ENCODE measurements around the gene POU6F2. TPM values are rescaled to one million over a fixed set of nuclear protein-coding genes. Genes with fewer than 3 reads are reported as not detected.

POU6F2 gene
- polyA plus RNA-seq, 2 donors = 0.08 to 0.12 TPM

GRCh38 chr7:39098506-39098905, 120.8 kb downstream of the POU6F2 start:
- 84 to 87% methylated on average over 3 of the region's 3 CpGs for WGBS, 2 donors
- H3K36me3 ChIP-seq (ENCODE audit: control insufficient read depth in 2 of 2, insufficient read depth in 2 of 2, low read length in 1 of 2) = no peaks in the 10 kb centered on the region
- H3K27ac ChIP-seq (ENCODE audit: low read depth in 2 of 2, low read length in 1 of 2) = no peak overlapping the region

DNA sequence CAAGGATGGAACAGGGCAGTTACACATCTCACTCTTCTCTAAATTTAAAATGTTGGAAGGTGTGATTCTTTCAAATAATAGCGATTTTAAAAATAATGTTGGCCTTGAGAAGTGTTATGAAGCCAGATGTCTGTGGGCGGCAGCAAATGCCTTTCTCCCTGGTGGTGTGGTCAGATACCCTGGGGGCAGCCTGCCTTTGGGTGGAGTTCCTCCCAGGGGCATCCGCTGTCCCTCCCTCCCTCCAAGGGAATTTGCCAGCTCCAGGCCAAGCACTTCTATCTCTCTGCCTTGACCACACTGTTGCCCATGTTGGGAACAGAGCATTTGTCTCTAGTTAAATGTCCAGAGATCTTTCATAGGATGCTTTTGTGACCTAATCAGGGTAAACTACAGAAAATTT, 121.4 kb downstream of the POU6F2 start:
- Histone ChIP-seq H3K9me3 (ENCODE audit: control insufficient read depth in 2 of 2, insufficient read depth in 1 of 2, low read depth in 1 of 2, low read length in 1 of 2) (no peaks in the 10 kb centered on the region), H3K36me3 (ENCODE audit: control insufficient read depth in 2 of 2, insufficient read depth in 2 of 2, low read length in 1 of 2) (no peaks in the 10 kb centered on the region), H3K4me1 (ENCODE audit: control insufficient read depth in 2 of 2, insufficient read depth in 2 of 2, low read length in 1 of 2) (no peaks in the 10 kb centered on the region), H3K4me3 (ENCODE audit: low read depth in 1 of 2, low read length in 2 of 2) (no peak overlapping the region), H3K27me3 (ENCODE audit: control insufficient read depth in 1 of 2, insufficient read depth in 2 of 2, low read length in 2 of 2) (no peaks in the 10 kb centered on the region), H3K27ac (ENCODE audit: low read depth in 2 of 2, low read length in 1 of 2) (no peak overlapping the region)
- 87 to 94% methylated on average over 3 of the region's 3 CpGs for WGBS, 2 donors

More at GRCh38 chr7:39098506-39098905, 120.8 kb downstream of the POU6F2 start:
- Histone ChIP-seq H3K27me3 (ENCODE audit: control insufficient read depth in 1 of 2, insufficient read depth in 2 of 2, low read length in 2 of 2) (no peaks in the 10 kb centered on the region), H3K9me3 (ENCODE audit: control insufficient read depth in 2 of 2, insufficient read depth in 1 of 2, low read depth in 1 of 2, low read length in 1 of 2) (no peaks in the 10 kb centered on the region), H3K4me3 (ENCODE audit: low read depth in 1 of 2, low read length in 2 of 2) (no peak overlapping the region), H3K4me1 (ENCODE audit: control insufficient read depth in 2 of 2, insufficient read depth in 2 of 2, low read length in 1 of 2) (no peaks in the 10 kb centered on the region)

GRCh38 chr7:39100270-39100669, 122.6 kb downstream of the POU6F2 start:
- no peak overlapping the region for H3K4me3 ChIP-seq (ENCODE audit: low read depth in 1 of 2, low read length in 2 of 2)
- no peaks in the 10 kb centered on the region for H3K4me1 ChIP-seq (ENCODE audit: control insufficient read depth in 2 of 2, insufficient read depth in 2 of 2, low read length in 1 of 2)
- no peaks in the 10 kb centered on the region for H3K27me3 ChIP-seq (ENCODE audit: control insufficient read depth in 1 of 2, insufficient read depth in 2 of 2, low read length in 2 of 2)
- H3K27ac ChIP-seq (ENCODE audit: low read depth in 2 of 2, low read length in 1 of 2) = no peak overlapping the region
- no peaks in the 10 kb centered on the region for H3K36me3 ChIP-seq (ENCODE audit: control insufficient read depth in 2 of 2, insufficient read depth in 2 of 2, low read length in 1 of 2)
- WGBS, 2 donors = 86 to 91% methylated on average over 2 of the region's 2 CpGs
- H3K9me3 ChIP-seq (ENCODE audit: control insufficient read depth in 2 of 2, insufficient read depth in 1 of 2, low read depth in 1 of 2, low read length in 1 of 2) = no peaks in the 10 kb centered on the region

- WGBS, 2 donors = 41 to 42% methylated on average over 2 of the region's 2 CpGs
- no peaks in the 10 kb centered on the region for H3K27me3 ChIP-seq (ENCODE audit: control insufficient read depth in 1 of 2, insufficient read depth in 2 of 2, low read length in 2 of 2)
- H3K4me1 ChIP-seq (ENCODE audit: control insufficient read depth in 2 of 2, insufficient read depth in 2 of 2, low read length in 1 of 2) = no peaks in the 10 kb centered on the region
Observed at GRCh38 chr7:39102234-39102633, 124.5 kb downstream of the POU6F2 start.

DNA sequence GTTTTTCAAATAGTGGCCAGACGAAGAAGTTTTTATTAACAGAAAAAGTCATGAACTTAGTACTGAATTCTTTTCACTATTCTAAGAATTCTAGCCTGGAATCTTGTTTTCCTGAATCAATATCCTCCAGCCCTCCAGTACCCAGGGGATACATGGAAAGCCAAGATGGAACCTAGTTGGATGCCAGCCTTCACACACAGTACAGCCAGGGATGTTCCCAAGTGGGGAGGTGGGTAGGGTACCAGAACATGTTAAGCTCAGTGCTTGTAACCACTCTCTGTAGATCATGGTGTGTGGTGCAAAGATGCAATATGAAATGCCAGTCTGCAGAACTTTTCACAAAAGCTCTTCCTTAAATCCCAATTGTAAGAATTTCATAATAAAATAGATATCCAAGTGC, 128.0 kb downstream of the POU6F2 start:
- H3K4me3 ChIP-seq (ENCODE audit: low read depth in 1 of 2, low read length in 2 of 2) = no peak overlapping the region
- no peaks in the 10 kb centered on the region for H3K36me3 ChIP-seq (ENCODE audit: control insufficient read depth in 2 of 2, insufficient read depth in 2 of 2, low read length in 1 of 2)
- H3K27me3 ChIP-seq (ENCODE audit: control insufficient read depth in 1 of 2, insufficient read depth in 2 of 2, low read length in 2 of 2) = no peaks in the 10 kb centered on the region
- H3K27ac ChIP-seq (ENCODE audit: low read depth in 2 of 2, low read length in 1 of 2) = no peak overlapping the region
- H3K4me1 ChIP-seq (ENCODE audit: control insufficient read depth in 2 of 2, insufficient read depth in 2 of 2, low read length in 1 of 2) = no peaks in the 10 kb centered on the region
- 71 to 87% methylated on average over 1 of the region's 1 CpG for WGBS, 2 donors
- no peaks in the 10 kb centered on the region for H3K9me3 ChIP-seq (ENCODE audit: control insufficient read depth in 2 of 2, insufficient read depth in 1 of 2, low read depth in 1 of 2, low read length in 1 of 2)

More at GRCh38 chr7:39102234-39102633, 124.5 kb downstream of the POU6F2 start:
- Histone ChIP-seq H3K9me3 (ENCODE audit: control insufficient read depth in 2 of 2, insufficient read depth in 1 of 2, low read depth in 1 of 2, low read length in 1 of 2) (no peaks in the 10 kb centered on the region), H3K36me3 (ENCODE audit: control insufficient read depth in 2 of 2, insufficient read depth in 2 of 2, low read length in 1 of 2) (no peaks in the 10 kb centered on the region), H3K4me3 (ENCODE audit: low read depth in 1 of 2, low read length in 2 of 2) (no peak overlapping the region), H3K27ac (ENCODE audit: low read depth in 2 of 2, low read length in 1 of 2) (no peak overlapping the region)

- WGBS, 2 donors = 68 to 69% methylated on average over 3 of the region's 3 CpGs
- H3K9me3 ChIP-seq (ENCODE audit: control insufficient read depth in 2 of 2, insufficient read depth in 1 of 2, low read depth in 1 of 2, low read length in 1 of 2) = no peaks in the 10 kb centered on the region
Observed at GRCh38 chr7:39125846-39126245, 148.1 kb downstream of the POU6F2 start.

GRCh38 chr7:39127058-39127457, 149.3 kb downstream of the POU6F2 start:
- Histone ChIP-seq H3K4me3 (ENCODE audit: low read depth in 1 of 2, low read length in 2 of 2) (no peak overlapping the region), H3K27me3 (ENCODE audit: control insufficient read depth in 1 of 2, insufficient read depth in 2 of 2, low read length in 2 of 2) (no peaks in the 10 kb centered on the region), H3K36me3 (ENCODE audit: control insufficient read depth in 2 of 2, insufficient read depth in 2 of 2, low read length in 1 of 2) (no peaks in the 10 kb centered on the region), H3K27ac (ENCODE audit: low read depth in 2 of 2, low read length in 1 of 2) (no peak overlapping the region), H3K4me1 (ENCODE audit: control insufficient read depth in 2 of 2, insufficient read depth in 2 of 2, low read length in 1 of 2) (no peaks in the 10 kb centered on the region), H3K9me3 (ENCODE audit: control insufficient read depth in 2 of 2, insufficient read depth in 1 of 2, low read depth in 1 of 2, low read length in 1 of 2) (no peaks in the 10 kb centered on the region)
- WGBS, 2 donors = 55 to 63% methylated on average over 3 of the region's 3 CpGs

More at GRCh38 chr7:39125846-39126245, 148.1 kb downstream of the POU6F2 start:
- H3K27me3 ChIP-seq (ENCODE audit: control insufficient read depth in 1 of 2, insufficient read depth in 2 of 2, low read length in 2 of 2) = no peaks in the 10 kb centered on the region
- H3K36me3 ChIP-seq (ENCODE audit: control insufficient read depth in 2 of 2, insufficient read depth in 2 of 2, low read length in 1 of 2) = no peaks in the 10 kb centered on the region
- no peak overlapping the region for H3K27ac ChIP-seq (ENCODE audit: low read depth in 2 of 2, low read length in 1 of 2)
- no peak overlapping the region for H3K4me3 ChIP-seq (ENCODE audit: low read depth in 1 of 2, low read length in 2 of 2)
- no peaks in the 10 kb centered on the region for H3K4me1 ChIP-seq (ENCODE audit: control insufficient read depth in 2 of 2, insufficient read depth in 2 of 2, low read length in 1 of 2)

DNA sequence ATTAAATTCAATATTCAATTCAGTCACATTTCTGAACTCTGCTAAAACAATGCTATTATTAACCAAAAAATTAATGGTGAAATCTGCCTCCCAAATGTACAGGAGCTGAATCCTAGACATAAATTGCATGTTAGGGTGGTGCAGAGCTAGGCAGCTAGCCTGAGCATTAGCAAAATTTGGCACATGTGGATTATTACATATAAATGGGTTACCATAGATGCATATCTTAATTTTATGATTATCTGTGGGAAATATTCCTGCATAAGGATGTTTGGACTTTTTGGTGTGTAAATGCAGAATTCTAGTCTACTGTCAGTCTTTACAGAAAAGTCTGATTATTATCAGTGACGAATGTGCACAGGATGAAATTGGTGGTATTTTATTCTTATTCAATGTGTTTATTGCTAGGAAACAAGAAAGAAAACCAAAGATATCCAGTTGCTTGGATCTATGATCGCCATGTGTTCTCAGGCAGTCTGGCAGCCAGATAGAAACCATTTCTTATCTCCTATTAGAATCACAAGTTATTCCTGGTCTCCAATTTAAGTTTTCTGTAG, 150.7 kb downstream of the POU6F2 start:
- no peak overlapping the region for H3K27ac ChIP-seq (ENCODE audit: low read depth in 2 of 2, low read length in 1 of 2)
- H3K27me3 ChIP-seq (ENCODE audit: control insufficient read depth in 1 of 2, insufficient read depth in 2 of 2, low read length in 2 of 2) = no peaks in the 10 kb centered on the region
- H3K9me3 ChIP-seq (ENCODE audit: control insufficient read depth in 2 of 2, insufficient read depth in 1 of 2, low read depth in 1 of 2, low read length in 1 of 2) = no peaks in the 10 kb centered on the region
- H3K4me1 ChIP-seq (ENCODE audit: control insufficient read depth in 2 of 2, insufficient read depth in 2 of 2, low read length in 1 of 2) = no peaks in the 10 kb centered on the region
- 82 to 85% methylated on average over 2 of the region's 2 CpGs for WGBS, 2 donors
- no peak overlapping the region for H3K4me3 ChIP-seq (ENCODE audit: low read depth in 1 of 2, low read length in 2 of 2)
- H3K36me3 ChIP-seq (ENCODE audit: control insufficient read depth in 2 of 2, insufficient read depth in 2 of 2, low read length in 1 of 2) = no peaks in the 10 kb centered on the region

DNA sequence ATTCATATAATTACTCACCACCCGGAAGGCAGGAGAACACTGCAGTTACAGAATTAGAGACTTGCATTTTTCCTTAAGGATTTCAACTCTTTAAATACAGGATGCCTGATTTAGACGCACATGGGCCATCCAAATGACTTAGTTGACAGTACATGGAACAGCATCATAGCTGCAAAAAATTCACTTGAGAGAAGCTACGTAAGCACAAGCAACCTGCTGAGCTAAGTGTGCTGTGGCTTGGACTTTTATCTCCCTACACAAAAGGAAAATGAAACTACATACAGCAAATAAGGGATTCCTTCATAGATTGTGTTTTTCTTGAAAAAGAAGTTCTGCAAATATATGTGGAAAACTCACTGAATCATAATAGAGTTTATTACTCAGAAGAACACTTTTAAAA, 152.6 kb downstream of the POU6F2 start:
- H3K27ac ChIP-seq (ENCODE audit: low read depth in 2 of 2, low read length in 1 of 2) = no peak overlapping the region
- H3K9me3 ChIP-seq (ENCODE audit: control insufficient read depth in 2 of 2, insufficient read depth in 1 of 2, low read depth in 1 of 2, low read length in 1 of 2) = no peaks in the 10 kb centered on the region
- H3K4me1 ChIP-seq (ENCODE audit: control insufficient read depth in 2 of 2, insufficient read depth in 2 of 2, low read length in 1 of 2) = no peaks in the 10 kb centered on the region
- no peaks in the 10 kb centered on the region for H3K36me3 ChIP-seq (ENCODE audit: control insufficient read depth in 2 of 2, insufficient read depth in 2 of 2, low read length in 1 of 2)
- 63 to 79% methylated on average over 3 of the region's 3 CpGs for WGBS, 2 donors
- H3K4me3 ChIP-seq (ENCODE audit: low read depth in 1 of 2, low read length in 2 of 2) = no peak overlapping the region
- no peaks in the 10 kb centered on the region for H3K27me3 ChIP-seq (ENCODE audit: control insufficient read depth in 1 of 2, insufficient read depth in 2 of 2, low read length in 2 of 2)

GRCh38 chr7:39130857-39131526, 153.3 kb downstream of the POU6F2 start:
- no peak overlapping the region for H3K27ac ChIP-seq (ENCODE audit: low read depth in 2 of 2, low read length in 1 of 2)
- no peaks in the 10 kb centered on the region for H3K4me1 ChIP-seq (ENCODE audit: control insufficient read depth in 2 of 2, insufficient read depth in 2 of 2, low read length in 1 of 2)
- 46 to 73% methylated on average over 26 of the region's 26 CpGs for WGBS, 2 donors
- H3K4me3 ChIP-seq (ENCODE audit: low read depth in 1 of 2, low read length in 2 of 2) = no peak overlapping the region
- no peaks in the 10 kb centered on the region for H3K9me3 ChIP-seq (ENCODE audit: control insufficient read depth in 2 of 2, insufficient read depth in 1 of 2, low read depth in 1 of 2, low read length in 1 of 2)
- H3K27me3 ChIP-seq (ENCODE audit: control insufficient read depth in 1 of 2, insufficient read depth in 2 of 2, low read length in 2 of 2) = no peaks in the 10 kb centered on the region
- H3K36me3 ChIP-seq (ENCODE audit: control insufficient read depth in 2 of 2, insufficient read depth in 2 of 2, low read length in 1 of 2) = no peaks in the 10 kb centered on the region
